HG02610 (cell line): ENCODE results near the gene HECTD4.

ENCODE experiments used
- ATAC-seq: cut with Tn5 transposase; IDR thresholded peaks from one replicate; pipeline ENCODE4 v1.9.1; 2021; ENCODE audit warnings: mild to moderate bottlenecking, moderate library complexity; ENCODE audit not compliant: unreplicated experiment

Gene HECTD4

GRCh38 chr12:112219195-112219594 is 163.0 kb downstream of the HECTD4 start:
- no peak for ATAC-seq

- ATAC-seq = no peak
These were observed 164.1 kb downstream of the HECTD4 start for GRCh38 chr12:112218150-112218549.

GRCh38 chr12:112217647-112218046 is 164.6 kb downstream of the HECTD4 start:
- ATAC-seq = no peak

GRCh38 chr12:112216223-112216622 is 166.0 kb downstream of the HECTD4 start:
- no peak for ATAC-seq

- no peak for ATAC-seq
These were observed 168.2 kb downstream of the HECTD4 start for GRCh38 chr12:112214064-112214463.

- no peak for ATAC-seq
These were observed 173.8 kb downstream of the HECTD4 start for GRCh38 chr12:112208301-112208910.

- ATAC-seq = no peak
These were observed 174.8 kb downstream of the HECTD4 start for GRCh38 chr12:112207397-112207924.

- ATAC-seq = no peak
These were observed 175.3 kb downstream of the HECTD4 start for GRCh38 chr12:112206944-112207343.

- no peak for ATAC-seq
These were observed 183.1 kb downstream of the HECTD4 start for GRCh38 chr12:112199136-112199535.

- ATAC-seq = no peak
These were observed 184.0 kb downstream of the HECTD4 start for GRCh38 chr12:112198120-112198733.

- no peak for ATAC-seq
These were observed 185.9 kb downstream of the HECTD4 start for GRCh38 chr12:112196196-112196875.

- ATAC-seq = no peak
These were observed 187.5 kb downstream of the HECTD4 start for GRCh38 chr12:112194601-112195247.

GRCh38 chr12:112192475-112192874 is 189.8 kb downstream of the HECTD4 start:
- no peak for ATAC-seq

- no peak for ATAC-seq
These were observed 190.3 kb downstream of the HECTD4 start for GRCh38 chr12:112191840-112192321.

GRCh38 chr12:112191201-112191600 is 191.0 kb downstream of the HECTD4 start:
- no peak for ATAC-seq

- no peak for ATAC-seq
These were observed 191.8 kb downstream of the HECTD4 start for GRCh38 chr12:112190231-112191025.

- ATAC-seq = no peak
These were observed 194.0 kb downstream of the HECTD4 start for GRCh38 chr12:112188130-112188830.

- no peak for ATAC-seq
These were observed 196.9 kb downstream of the HECTD4 start for GRCh38 chr12:112185093-112185923.
